Measurements from ENCODE around the gene PHLDA2.
A peak's percentile ranks its signal among the peaks of the same experiment; 100 is the strongest.

The PHLDA2 gene

GRCh38 chr11:2896047-2896446 is 33.2 kb downstream of the PHLDA2 start:
- no peak for DNase-seq

DNA sequence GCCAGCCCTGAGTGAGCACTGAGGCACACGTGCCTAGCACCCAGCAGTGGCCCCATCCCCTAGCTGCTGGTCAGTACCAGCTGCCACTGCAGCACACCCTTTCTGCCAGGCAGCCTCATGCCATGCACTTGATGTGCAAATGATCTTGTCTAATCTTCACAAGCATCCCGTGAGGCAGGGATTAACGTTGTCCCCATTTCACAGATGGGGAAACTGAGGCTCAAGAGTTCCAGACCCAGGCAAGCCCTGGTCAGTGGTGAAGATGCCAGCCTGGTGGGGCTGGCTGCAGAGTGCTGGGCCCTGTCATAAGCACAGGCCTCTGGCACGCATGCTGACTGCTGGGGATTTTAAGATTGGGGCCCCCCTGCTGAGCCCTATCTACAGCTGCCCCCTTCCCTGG is 35.3 kb downstream of the PHLDA2 start:
- no peak for DNase-seq

GRCh38 chr11:2892967-2893528 is 36.2 kb downstream of the PHLDA2 start:
- peak in 3 of 4 experiments; percentile 62 to 79 (median 71) for DNase-seq

GRCh38 chr11:2892215-2892966 is 36.8 kb downstream of the PHLDA2 start:
- DNase-seq, result peak; percentile 35 to 69 (median 56)

DNA sequence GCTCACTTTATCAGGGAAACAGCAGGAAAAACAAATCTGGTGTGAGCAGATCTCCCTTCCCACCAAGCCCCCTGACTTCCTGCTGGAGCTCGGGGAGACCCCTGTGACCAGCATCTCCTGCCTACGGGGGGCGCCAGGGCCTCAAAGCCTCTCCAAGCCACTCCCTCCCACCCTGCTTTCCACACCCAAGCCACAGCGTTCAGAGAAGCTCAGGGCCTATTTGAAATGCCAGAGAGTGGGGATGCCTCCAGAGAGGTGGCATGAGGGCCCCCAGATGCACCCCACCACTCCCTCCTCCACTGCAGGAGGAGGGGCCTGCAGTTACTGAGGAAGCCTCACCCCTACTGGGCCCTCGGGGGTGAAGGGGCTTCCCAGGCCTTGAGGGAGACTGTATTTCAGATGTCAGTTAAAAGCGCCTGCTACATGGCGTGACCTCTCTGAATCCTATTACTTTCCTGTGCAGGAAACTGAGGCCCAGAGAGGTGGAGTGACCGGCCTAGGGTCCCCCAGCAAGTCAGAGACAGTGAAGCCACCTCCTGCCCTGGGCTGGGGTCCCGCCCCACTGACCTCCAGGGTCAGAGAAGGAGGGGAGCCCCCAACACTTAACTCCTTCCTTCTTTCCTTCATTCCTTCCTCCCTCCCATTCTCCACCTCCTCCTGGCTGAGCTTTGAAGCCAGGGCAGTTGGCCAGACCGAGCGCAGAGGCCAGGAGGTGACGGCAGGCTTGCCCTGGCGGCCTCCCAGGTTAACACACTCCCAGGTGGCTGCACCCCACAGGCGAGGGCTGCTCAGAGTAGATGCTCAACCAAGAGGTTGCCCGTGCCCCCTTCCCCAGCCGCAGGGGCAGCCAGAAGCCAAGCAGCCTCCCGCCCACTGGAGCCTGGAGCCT is 37.6 kb downstream of the PHLDA2 start:
- no peak for DNase-seq

- DNase-seq, result no peak
These were observed 38.5 kb downstream of the PHLDA2 start for GRCh38 chr11:2890466-2891294.

DNA sequence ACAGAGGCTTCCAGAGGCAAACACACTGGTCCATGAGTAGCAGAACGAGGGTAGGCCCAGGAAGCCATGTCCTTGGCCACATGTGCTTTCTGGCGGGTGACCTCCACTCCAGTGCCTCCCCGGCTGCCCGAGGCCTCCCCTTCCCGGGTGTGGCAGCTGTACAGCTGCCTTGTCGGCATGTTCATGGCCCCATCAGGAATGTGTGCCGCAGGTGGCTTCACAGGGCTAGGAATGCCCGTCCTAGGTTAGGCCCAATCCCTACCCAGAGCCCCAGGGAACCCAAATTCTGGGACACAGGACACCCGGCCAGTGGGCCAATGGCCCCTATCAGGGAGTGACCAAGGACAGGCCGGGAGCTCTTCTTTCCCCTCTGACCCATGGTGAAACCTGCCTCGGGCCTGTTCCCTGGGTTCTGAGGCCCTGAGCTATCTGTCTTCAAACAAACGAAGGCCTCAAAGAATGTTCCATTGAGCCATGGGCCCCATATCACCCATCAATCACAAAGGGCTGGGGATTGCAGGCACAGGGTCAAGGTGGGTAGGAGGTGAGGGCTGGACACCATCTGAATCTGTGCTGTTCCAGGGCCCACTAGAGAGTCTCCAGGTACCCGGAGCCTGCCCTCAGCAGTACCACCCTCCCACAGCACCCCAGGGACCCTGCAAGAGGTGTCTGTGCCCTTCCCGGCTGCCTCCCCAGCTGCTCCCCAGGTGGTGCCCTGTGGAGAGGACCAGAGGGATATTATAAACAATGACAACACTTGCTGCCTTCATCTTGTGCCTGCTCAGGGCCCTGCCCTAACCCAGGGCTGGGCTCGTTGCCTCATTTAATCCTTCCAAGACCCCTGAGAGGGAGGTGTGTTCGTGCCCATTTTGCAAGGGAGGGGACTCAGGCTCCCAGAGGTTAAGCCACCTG is 39.6 kb downstream of the PHLDA2 start:
- DNase-seq, result no peak

- DNase-seq, result peak; percentile 88 to 94 (median 92)
These were observed 40.8 kb downstream of the PHLDA2 start for GRCh38 chr11:2888266-2888968.

DNA sequence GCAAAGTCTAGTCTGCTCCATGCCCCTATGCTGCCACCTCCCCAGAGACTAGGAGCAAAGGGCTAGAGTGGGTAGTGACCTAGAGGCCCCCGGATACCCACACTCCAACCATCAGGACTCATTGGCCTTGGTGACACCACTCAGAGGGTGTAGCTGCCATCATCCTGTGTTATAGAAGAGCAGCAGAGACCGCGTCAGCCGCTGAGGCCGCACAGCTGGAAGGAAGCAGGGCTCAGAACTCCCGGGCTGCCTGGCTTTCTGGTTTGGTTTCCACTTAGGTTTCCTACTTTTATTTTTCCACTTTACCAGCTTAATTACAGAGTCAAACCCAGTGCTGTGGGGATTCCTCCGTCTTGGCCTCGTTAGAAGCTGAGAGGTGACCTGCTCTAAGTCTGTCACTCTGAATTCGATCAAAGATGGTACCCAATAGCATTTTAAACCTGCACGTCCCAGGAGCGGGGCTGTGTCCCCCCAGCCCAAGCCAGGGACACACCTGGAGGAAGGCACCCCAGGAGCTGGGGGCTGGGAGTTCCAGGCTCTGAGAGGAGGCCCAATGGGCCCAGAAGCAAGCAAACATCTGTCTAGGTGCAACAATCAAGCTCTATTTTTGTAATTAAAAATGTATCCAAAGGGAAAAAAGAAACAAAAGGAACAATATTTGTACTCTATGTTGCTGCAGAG is 41.6 kb downstream of the PHLDA2 start:
- peak in 1 of 4 experiments; percentile 12 for DNase-seq

DNA sequence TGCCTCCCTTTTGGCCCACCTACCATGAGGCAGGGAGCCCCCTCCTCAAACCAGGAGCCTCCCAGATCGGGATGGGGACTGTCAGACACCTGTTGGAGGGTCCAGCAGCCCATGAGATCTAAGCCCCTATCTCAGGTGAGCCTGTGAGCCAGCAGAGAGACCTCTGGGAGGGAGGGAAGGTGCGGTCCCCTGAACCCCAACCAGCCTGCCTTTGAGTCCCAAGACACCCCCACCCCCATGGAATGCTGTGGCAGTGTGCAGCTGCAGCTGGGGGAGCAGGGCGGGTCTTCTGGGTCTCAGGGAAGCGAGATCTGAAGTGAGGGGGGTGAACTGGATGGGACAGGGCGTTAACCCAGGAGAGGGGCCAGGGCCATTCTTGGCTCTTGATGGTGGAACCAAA is 42.3 kb downstream of the PHLDA2 start:
- DNase-seq, result no peak

DNA sequence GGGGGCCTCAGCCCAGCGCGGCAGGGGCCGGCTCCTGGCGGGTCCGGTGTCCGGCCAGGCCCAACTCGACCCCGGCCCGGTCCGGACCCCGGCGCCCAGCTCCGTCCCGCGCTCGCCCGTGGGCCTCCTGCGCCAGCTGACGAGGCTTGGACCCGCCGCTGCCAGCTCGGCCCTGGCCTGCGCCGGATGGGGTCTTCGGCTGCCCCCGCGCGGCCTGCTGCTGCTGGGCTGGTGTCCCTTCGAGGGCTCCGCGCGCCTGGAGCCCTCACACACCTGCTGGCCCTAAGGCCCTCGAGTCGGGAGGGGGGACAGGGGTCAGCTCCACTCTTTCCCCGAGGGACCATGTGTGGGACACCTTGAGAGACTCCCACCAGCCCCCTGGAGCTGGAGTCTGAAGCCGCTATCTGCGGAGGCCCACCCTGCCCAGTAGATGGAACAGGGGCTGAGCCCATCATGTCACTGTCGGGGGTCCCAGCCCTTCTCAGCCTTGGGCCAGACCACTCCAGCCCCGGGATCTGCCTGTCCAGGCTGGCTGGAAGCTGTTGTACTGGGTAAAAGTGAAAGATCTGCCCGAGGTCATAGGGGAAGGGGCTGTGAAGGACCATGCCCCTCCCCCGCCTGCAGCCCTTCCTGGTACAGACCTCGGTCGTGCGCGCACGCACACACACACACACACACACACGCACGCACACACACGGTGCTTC is 42.9 kb downstream of the PHLDA2 start:
- DNase-seq, result peak in 2 of 4 experiments; percentile 25 to 39

DNA sequence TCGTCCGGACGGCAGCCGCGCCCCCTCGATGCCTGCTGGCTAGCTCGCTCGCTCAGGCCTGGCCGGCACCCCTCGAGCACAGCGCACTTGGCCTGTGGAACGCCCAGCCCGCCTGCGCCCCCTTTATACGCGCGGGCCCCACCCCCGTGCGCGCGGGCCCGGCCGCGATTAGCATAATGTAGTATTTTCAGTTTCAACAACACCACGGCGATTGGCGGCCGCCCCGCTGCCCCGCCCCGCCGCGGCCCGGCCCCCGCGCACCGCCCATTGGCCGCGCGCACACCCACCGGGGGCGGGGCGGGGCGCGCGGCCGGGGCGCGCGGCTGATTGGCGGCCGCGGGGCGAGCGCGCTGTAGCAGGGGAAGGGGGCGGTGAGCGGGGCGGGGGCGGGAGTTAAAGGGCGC is 43.5 kb downstream of the PHLDA2 start, which contains the start of gene CDKN1C:
TSS of gene CDKN1C (minus strand) at position 98 of the 404 bp plus-strand sequence. CDS start 319 bp downstream, outside the sequence.
- DNase-seq, result peak; percentile 77 to 94 (median 89)

- peak; percentile 52 to 83 (median 66) for DNase-seq
These were observed 44.1 kb downstream of the PHLDA2 start for GRCh38 chr11:2885017-2885677.

DNA sequence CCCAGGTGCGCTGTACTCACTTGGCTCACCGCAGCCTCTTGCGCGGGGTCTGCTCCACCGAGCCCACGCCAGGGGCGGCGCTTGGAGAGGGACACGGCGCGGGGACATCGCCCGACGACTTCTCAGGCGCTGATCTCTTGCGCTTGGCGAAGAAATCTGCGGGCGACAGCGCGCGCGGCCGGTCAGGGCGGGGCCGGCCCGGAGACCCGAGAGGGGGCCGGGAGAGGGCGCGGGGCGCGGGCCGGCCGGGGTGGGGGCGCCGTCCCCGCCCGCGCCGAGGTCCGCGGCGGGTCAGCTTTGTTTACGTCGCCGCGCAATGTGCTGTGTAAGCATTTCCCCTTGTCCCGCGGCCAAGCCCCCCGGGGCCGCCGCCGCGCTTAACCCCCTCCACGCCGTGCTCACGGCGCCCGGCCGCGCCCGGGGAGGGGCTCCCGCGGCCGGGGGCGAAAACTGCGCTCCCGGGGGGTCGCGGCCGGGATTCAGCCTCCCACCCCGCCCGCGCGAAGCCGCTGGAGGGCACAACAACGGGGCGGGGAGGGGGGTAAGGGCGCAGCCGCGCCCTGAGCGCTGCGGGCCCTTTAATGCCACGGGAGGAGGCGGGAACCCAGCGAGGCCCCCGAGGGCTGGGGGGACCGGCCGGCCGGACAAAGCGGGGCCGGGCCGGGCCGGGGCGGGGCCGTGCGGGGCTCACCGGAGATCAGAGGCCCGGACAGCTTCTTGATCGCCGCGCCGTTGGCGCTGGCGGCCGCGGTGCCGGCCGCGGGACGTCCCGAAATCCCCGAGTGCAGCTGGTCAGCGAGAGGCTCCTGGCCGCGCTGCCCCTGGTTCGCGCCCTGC is 45.0 kb downstream of the PHLDA2 start:
- peak in 3 of 4 experiments; percentile 26 to 62 (median 34) for DNase-seq

- peak in 1 of 4 experiments; percentile 30 for DNase-seq
These were observed 45.6 kb downstream of the PHLDA2 start for GRCh38 chr11:2883640-2883978.

- DNase-seq, result no peak
These were observed 46.7 kb downstream of the PHLDA2 start for GRCh38 chr11:2882396-2883110.

DNA sequence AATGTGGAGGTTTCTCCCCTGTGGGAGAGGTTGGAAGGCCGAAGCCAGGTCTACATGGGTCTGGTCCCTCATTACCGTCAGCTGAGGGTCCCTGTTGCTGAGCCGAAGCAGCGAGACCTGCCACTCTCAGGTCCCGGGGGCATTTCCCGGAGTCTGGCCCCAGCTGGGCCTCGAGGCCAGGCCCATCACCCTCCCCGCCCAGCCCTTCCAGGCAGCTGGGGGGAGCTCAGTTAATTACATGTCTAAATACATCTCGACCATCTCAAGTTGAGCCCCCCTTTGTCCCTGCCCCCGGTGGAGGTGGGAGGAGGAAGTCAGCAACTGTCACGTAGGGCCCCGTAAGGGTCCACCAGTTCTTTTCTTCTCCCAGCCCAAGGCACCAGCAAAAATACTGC is 47.2 kb downstream of the PHLDA2 start:
- DNase-seq, result no peak

Data from suppressor macrophage (primary cell).